Adrenal gland (tissue), 5 donors: ENCODE results near the gene PI4KA.

Source experiments
- POLR2A ChIP-seq, 2 donors: fragments of 450-650 bp; IDR thresholded peaks; one replicate each; pipeline ENCODE4 v1.6.1; 2017; ENCODE audit warnings: antibody characterized with exemption in 2 of 2, mild to moderate bottlenecking in 2 of 2, moderate library complexity in 1 of 2
- TF ChIP-seq, protein P1 (sequence below), 6 experiments: fragments of 450-650 bp in 4 of 6; fragments of 200-600 bp in 2 of 6; sonication (generic) in 1 of 6; IDR thresholded peaks; 1 replicate in 5 of 6; 2 replicates in 1 of 6; pipeline versions ENCODE4 v1.5.1 to v1.8.0; 2016 to 2021; ENCODE audit warnings: antibody characterized with exemption in 6 of 6, mild to moderate bottlenecking in 2 of 6, moderate library complexity in 1 of 6
- donor health status: DM: no; HTN: no; CAD: no.

GRCh38 chr22:20865331-20865730 is 6.7 kb upstream of the PI4KA start:
- TF ChIP-seq, protein P1, sequence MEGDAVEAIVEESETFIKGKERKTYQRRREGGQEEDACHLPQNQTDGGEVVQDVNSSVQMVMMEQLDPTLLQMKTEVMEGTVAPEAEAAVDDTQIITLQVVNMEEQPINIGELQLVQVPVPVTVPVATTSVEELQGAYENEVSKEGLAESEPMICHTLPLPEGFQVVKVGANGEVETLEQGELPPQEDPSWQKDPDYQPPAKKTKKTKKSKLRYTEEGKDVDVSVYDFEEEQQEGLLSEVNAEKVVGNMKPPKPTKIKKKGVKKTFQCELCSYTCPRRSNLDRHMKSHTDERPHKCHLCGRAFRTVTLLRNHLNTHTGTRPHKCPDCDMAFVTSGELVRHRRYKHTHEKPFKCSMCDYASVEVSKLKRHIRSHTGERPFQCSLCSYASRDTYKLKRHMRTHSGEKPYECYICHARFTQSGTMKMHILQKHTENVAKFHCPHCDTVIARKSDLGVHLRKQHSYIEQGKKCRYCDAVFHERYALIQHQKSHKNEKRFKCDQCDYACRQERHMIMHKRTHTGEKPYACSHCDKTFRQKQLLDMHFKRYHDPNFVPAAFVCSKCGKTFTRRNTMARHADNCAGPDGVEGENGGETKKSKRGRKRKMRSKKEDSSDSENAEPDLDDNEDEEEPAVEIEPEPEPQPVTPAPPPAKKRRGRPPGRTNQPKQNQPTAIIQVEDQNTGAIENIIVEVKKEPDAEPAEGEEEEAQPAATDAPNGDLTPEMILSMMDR (IDR thresholded peaks at IDR 0.05) = no peak
- no peak for TF ChIP-seq POLR2A (IDR thresholded peaks at IDR 0.05)
